HG03045 (cell line): ENCODE measurements around the gene CAMK1G.
A peak's percentile ranks its signal among the peaks of the same experiment; 100 is the strongest.

ENCODE experiments used
- ATAC-seq: cut with Tn5 transposase; IDR thresholded peaks from one replicate; pipeline ENCODE4 v1.9.1; 2021; ENCODE audit warnings: mild to moderate bottlenecking, moderate library complexity; ENCODE audit not compliant: unreplicated experiment

The CAMK1G gene

GRCh38 chr1:209564849-209565248 is 18.7 kb upstream of the CAMK1G start:
- no peak for ATAC-seq

GRCh38 chr1:209565759-209566678 is 17.5 kb upstream of the CAMK1G start:
- peak; percentile 84 for ATAC-seq

GRCh38 chr1:209567698-209568175 is 15.8 kb upstream of the CAMK1G start:
- no peak for ATAC-seq

GRCh38 chr1:209569455-209570207 is 13.9 kb upstream of the CAMK1G start:
- ATAC-seq: no peak

GRCh38 chr1:209570743-209571142 is 12.8 kb upstream of the CAMK1G start:
- no peak for ATAC-seq

GRCh38 chr1:209576392-209577197 is 6.9 kb upstream of the CAMK1G start:
- ATAC-seq: peak; percentile 85

- ATAC-seq: no peak
These were observed 6.2 kb upstream of the CAMK1G start for GRCh38 chr1:209577346-209577745.

GRCh38 chr1:209580577-209580976 is 2.9 kb upstream of the CAMK1G start:
- ATAC-seq: no peak

- no peak for ATAC-seq
These were observed 738 bp downstream of the CAMK1G start for GRCh38 chr1:209584231-209584672.

- ATAC-seq: no peak
These were observed 1.7 kb downstream of the CAMK1G start for GRCh38 chr1:209585197-209585596.

GRCh38 chr1:209585672-209586071 is 2.2 kb downstream of the CAMK1G start:
- no peak for ATAC-seq

- ATAC-seq: no peak
These were observed 2.8 kb downstream of the CAMK1G start for GRCh38 chr1:209586221-209586740.

- no peak for ATAC-seq
These were observed 4.3 kb downstream of the CAMK1G start for GRCh38 chr1:209587789-209588188.

GRCh38 chr1:209589440-209589839 is 5.9 kb downstream of the CAMK1G start:
- no peak for ATAC-seq

- no peak for ATAC-seq
These were observed 6.3 kb downstream of the CAMK1G start for GRCh38 chr1:209589863-209590262.

- ATAC-seq: no peak
These were observed 6.9 kb downstream of the CAMK1G start for GRCh38 chr1:209590405-209590804.

GRCh38 chr1:209593747-209594146 is 10.2 kb downstream of the CAMK1G start:
- ATAC-seq: no peak

GRCh38 chr1:209594440-209594839 is 10.9 kb downstream of the CAMK1G start:
- no peak for ATAC-seq

GRCh38 chr1:209595028-209595427 is 11.5 kb downstream of the CAMK1G start:
- no peak for ATAC-seq

- no peak for ATAC-seq
These were observed 12.2 kb downstream of the CAMK1G start for GRCh38 chr1:209595599-209596285.
